Anterior cingulate cortex (tissue), 58 donors: ENCODE results near the gene SIRT6.
A peak's percentile ranks its signal among the peaks of the same experiment; 100 is the strongest.
"Not testable (repeated sequence)": the region's sequence is repeated elsewhere in the genome, so short reads cannot be mapped to it uniquely, and the experiment has no call there.

Source experiments
- DNase-seq, 58 donors: peaks; one replicate each; lab custom pipeline; 2025; lab: John Stamatoyannopoulos, UW

The SIRT6 gene

GRCh38 chr19:4200940-4201542, 18.7 kb upstream of the SIRT6 start:
- DNase-seq: no peak

- DNase-seq: no peak
Measured at GRCh38 chr19:4199699-4200293, 17.4 kb upstream of the SIRT6 start.

DNA sequence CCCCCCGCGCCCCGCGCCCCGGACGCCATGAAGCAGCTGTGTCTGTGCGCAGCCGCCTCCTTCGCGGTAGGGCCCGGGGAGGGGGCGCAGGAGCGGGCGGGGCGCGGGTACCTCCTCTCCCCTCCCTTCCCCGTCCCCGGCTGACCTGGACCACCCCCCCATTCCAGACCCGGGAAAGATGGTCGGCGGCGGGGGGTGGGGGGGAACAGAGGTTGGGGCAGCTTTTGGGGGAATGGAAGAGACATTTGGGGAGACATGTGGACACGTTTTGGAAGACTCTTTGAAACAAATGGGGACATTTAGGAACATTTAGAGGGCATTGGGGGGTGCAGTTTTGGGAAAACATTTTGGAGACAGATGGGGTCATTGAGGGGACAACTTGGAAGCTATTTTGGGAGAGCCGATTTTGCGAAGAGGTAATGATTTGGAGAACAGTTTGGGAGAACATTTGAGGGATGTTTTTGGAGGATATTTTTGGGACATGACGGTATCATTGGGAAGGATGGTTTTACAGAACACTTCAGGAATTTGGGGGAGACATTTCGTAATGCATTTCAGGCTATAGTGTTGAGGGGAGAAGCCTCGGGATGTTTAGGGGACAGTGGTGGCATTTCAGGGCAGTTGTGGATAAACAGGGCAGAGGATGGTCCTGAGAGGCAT, 16.2 kb upstream of the SIRT6 start:
- peak in 2 of 58 donors; percentile 4 to 42 for DNase-seq

GRCh38 chr19:4197625-4198466, 15.5 kb upstream of the SIRT6 start:
- DNase-seq: no peak

DNA sequence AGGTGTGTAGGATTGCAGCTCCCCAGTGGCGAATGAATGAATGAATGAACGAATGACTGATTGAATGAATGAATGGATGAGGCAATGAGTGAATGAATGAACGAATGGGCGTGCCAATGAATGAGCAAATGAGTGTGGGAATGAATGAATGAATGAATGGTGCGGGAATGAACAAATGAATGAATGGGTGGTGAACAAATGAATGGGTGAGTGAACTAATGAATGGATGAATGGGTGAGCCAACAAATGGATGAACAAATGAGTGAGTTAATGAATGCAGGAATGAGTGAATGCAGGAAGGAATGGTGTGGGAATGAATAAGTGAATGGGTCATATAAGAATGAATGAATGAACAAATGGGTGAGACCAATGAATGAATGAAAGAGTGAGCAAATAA, 14.9 kb upstream of the SIRT6 start:
- no peak for DNase-seq

- DNase-seq: no peak
Measured at GRCh38 chr19:4196587-4197148, 14.3 kb upstream of the SIRT6 start.

- no peak for DNase-seq
Measured at GRCh38 chr19:4196009-4196408, 13.6 kb upstream of the SIRT6 start.

GRCh38 chr19:4194353-4194752, 12.0 kb upstream of the SIRT6 start:
- DNase-seq: peak in 1 of 58 donors; percentile 43

DNA sequence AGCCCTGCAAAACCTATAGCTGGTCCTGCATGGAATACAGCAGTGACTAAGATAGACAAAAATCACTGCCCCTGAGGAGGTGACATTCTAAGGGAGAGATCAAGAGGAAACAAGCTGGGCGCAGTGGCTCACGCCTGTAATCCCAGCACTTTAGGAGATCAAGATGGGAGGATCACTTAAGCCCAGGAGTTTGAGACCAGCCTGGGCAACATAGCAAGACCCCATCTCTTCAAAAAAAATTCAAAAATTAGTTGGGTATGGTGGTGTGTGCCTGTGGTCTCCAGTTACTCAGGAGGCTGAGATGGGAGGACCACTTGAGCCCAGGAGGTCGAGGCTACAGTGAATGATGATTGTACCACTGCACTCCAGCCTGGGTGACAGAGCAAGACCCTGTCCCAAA, 10.2 kb upstream of the SIRT6 start:
- DNase-seq: not testable (repeated sequence)

DNA sequence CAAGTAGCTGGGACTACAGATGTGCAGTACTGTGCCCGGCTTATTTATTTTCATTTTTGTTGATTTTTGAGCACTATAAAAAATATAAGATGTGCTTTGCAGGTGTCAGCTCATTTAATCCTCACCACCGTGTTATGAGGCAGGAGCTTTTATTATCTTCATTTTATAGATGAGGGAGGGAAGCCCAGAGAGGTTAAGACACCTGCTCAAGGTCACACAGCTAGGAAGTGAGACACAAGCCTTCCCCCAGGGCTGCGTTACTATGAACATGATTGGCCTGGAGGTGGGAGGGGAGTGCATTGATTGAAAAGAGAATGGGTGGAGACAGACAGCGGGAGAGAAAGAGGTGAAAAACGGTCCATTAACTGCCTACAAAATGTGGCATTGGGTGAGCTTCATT, 7.3 kb upstream of the SIRT6 start:
- no peak for DNase-seq

DNA sequence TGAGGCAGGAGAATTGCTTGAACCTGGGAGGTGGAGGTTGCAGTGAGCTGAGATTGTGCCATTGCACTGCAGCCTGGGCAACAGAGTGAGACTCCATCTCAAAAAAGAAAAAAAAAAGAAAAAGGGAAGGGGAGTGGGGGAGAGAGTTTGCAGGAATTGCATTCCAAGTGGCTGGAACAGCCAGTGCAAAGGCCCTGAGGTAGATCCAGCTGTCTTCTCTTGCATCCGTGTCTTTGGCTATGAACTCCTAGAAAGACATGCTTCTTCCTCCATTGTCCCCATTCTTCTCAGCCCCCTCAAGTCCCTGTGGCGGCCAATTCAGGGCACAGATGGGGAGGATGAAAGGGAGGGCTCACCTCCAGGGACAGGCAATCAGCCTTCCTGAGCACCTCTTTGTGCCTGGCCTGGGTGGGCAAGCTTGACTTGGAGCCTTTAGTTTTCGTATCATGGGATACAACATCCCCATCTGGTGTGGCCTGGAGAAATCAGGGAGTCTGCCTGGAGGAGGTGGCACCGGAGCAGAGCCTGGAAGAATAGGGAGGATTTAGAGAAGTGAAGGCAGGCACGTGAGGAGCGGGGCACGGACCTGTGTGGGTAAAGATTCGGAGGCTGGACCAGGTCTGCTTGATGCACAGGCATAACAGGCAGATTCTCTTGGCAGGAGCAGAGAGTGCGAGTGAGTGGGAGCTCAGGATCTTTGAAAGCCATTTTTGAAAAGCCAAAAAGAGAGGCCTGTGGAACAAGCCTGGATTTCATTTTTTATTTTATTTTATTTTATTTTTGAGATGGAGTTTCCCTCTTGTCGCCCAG, 5.2 kb upstream of the SIRT6 start:
- peak in 1 of 58 donors; percentile 11 for DNase-seq

DNA sequence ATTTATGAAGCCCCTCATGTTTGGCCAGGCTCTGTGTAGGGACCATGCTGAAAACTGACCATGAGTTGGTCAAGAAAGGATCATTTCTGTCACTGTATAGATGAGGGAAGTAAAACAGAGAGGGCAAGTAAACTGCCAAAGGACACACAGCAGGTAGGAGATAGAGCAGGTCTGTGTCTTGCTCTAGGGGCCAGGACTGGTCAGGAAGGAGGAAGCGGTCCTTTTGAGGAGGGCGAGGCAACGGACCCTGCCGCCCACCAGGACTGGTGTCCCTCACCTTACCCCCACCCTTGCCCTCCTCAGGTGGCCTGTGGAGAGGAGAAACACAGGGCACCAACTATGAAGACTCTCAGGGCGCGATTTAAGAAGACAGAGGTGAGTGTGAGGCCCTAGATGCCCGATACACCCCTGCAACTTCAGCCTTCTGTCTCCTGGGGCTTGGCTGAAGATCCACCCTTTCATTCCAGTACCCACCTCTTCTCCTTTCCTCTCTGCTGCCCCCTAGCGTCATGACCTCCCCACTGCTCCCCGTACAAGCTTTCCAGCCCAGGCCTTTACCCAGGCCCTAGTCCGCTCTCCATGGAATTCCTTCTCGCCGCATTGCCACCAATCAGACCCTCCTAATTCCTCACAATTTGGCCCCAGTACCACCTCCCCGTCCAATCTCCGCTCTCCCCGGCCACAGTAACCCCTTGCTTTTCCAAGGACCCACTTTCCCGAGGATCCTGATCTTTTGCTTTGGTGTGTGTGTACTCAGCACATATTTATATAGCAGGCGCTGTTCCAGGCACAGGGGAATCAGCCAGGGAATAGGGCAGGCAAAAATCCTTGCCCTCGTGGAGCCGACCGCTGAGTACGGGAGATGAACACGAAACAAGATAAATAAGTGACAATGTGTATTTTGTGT, 4.0 kb upstream of the SIRT6 start:
- peak in 48 of 58 donors; percentile 2 to 71 (median 28) for DNase-seq

- DNase-seq: no peak
Measured at GRCh38 chr19:4185413-4186086, 3.2 kb upstream of the SIRT6 start.

DNA sequence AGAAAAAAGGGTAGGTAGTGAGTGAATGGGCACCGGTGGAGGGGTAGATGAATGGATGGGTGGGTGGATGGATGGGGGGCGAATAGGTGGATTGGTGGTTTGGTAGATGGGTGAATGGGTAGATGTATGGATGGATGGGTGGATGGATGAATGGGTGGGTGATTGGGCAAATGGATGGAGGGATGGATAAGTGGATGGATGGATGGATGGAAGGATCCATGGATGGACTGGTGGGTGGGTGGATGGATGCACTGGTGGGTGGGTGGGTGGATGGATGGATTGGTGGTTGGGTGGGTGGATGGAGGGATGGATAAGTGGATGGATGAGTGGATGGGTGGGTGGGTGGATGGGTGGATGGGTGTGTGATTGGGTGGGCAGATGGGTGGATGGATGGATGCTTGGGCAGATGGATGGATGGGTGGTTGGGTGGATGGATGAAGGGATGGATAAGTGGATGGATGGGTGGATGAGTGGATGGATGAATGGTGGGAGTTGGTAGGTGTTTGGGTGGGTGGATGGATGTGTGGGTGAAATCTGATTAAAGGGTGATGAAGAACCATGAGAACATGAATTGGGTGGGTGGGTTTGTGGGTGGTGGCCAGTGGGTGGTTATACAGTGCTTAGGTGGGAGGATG, 2.5 kb upstream of the SIRT6 start:
- no peak for DNase-seq

GRCh38 chr19:4183967-4184717, 1.8 kb upstream of the SIRT6 start:
- peak in 33 of 58 donors; percentile 8 to 76 (median 33) for DNase-seq

DNA sequence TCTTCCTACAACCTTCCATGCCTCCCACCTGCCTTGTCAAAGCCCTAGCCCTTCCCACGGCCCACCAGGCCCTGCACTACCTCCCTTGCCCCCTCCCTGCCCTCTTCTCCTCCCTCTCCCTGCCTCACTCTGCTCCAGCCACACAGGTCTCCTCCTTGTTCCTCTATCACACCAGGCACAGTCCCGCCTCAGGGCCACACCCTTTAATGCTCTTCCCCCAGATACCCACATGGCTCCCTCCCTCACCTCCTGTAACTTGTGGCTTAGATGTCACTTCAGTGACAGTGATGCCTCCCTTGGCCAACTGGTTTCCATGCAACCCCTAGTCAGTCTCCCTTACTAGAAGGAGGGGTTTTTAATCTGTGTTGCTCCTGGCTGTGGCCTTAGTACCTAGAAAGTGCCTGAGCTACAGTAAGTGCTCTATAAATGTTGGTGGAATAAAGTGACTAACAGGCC, 1.3 kb downstream of the SIRT6 start:
- DNase-seq: no peak

DNA sequence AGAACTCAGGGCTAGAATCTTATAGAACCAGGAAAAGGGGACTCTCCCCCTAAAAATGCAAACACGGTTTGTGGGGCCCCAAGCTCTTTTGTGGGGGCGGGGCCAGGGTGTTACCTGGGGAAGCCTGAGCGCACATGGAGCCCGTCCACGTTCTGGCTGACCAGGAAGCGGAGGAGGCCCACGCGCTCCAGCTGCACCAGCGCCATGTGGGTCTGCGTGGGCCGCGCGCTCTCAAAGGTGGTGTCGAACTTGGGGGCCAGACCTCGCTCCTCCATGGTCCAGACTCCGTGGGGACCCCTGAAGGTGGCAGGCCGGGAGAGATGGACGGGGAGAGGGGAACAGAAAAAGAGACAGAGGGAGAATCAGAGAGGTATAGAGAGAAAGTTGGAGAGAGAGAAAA, 3.4 kb downstream of the SIRT6 start:
- DNase-seq: no peak
